PC-3 (cell line): ENCODE measurements around the gene LILRB3.
"Not testable (repeated sequence)": the region's sequence is repeated elsewhere in the genome, so short reads cannot be mapped to it uniquely, and the experiment has no call there.

Experiments
- CTCF ChIP-seq: fragments of 300-600 bp; sonication (generic); conservative IDR thresholded peaks from 2 replicates; pipeline ENCODE4 v1.5.1; 2017; ENCODE audit warnings: antibody characterized with exemption, low read depth, mild to moderate bottlenecking, low read length
- EZH2 ChIP-seq: fragments of 300-600 bp; sonication (generic); IDR thresholded peaks from one replicate; pipeline ENCODE4 v1.6.1; 2017; ENCODE audit warnings: antibody characterized with exemption, mild to moderate bottlenecking, low read length; ENCODE audit not compliant: unreplicated experiment
- EZH2phosphoT487 ChIP-seq: fragments of 300-600 bp; sonication (generic); IDR thresholded peaks from 2 replicates; pipeline ENCODE4 v1.6.1; 2018; ENCODE audit warnings: mild to moderate bottlenecking, antibody characterized with exemption, low read length, borderline replicate concordance

DNA sequence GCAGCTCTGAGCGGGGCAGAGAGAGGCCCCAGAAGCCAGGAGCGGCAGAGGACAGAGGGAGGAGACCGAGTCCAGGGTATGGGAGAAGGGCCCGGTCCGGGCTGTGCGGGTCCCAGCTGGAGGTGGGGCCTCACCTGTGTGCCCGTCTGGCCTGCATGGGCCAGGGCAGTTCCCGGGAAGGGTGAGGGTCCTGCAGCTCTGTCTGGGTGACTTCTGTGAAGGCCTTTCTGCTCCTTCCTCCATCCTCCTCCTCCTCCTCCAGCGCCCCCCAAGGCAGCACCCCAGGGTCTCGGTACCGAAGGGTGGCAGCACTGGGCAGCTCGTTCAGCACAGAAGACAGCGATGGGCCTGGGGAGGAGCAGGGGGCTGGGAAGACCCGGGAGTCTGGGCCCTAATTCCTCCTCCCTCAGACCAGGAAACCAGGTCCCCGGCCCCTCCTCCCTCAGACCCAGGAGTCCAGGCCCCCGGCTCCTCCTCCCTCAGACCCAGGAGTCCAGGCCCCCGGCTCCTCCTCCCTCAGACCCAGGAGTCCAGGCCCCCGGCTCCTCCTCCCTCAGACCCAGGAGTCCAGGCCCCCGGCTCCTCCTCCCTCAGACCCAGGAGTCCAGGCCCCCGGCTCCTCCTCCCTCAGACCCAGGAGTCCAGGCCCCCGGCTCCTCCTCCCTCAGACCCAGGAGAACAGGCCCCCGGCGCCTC, 50.9 kb downstream of the LILRB3 start:
- TF ChIP-seq CTCF = 0 out of 2 replicates have a peak, but pooled peaks have one; percentile 11
- TF ChIP-seq EZH2, EZH2phosphoT487: not testable (repeated sequence)
